ENCODE results near the gene ST6GAL1.

DNA sequence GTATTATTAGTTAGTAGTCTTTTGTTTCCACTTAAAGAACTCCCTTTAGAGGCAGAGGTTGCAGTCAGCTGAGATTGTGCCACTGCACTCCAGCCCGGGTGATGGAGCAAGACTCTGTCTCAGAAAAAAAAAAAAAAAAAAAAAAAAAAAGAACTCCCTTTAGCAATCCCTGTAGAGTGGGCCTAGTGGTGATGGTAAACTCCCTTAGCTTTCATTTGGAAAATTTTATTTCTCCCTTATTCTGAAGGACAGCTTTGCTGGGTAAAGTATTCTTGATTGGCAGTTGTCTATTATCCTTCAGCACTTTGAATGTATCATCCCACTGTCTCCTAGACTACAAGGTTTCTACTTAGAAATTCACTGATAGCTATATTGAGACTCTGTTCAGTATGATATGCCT is 163.0 kb downstream of the ST6GAL1 start:
- TF ChIP-seq MXI1 (IDR thresholded peaks at IDR 0.05; ENCODE audit: low read depth, low read length) = no peak
- TF ChIP-seq, protein P1, sequence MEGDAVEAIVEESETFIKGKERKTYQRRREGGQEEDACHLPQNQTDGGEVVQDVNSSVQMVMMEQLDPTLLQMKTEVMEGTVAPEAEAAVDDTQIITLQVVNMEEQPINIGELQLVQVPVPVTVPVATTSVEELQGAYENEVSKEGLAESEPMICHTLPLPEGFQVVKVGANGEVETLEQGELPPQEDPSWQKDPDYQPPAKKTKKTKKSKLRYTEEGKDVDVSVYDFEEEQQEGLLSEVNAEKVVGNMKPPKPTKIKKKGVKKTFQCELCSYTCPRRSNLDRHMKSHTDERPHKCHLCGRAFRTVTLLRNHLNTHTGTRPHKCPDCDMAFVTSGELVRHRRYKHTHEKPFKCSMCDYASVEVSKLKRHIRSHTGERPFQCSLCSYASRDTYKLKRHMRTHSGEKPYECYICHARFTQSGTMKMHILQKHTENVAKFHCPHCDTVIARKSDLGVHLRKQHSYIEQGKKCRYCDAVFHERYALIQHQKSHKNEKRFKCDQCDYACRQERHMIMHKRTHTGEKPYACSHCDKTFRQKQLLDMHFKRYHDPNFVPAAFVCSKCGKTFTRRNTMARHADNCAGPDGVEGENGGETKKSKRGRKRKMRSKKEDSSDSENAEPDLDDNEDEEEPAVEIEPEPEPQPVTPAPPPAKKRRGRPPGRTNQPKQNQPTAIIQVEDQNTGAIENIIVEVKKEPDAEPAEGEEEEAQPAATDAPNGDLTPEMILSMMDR (IDR thresholded peaks at IDR 0.05 in 2 of 3, conservative IDR thresholded peaks at IDR 0.05 in 1 of 3; ENCODE audit: control insufficient read depth in 2 of 3, extremely low read depth in 1 of 3, insufficient read depth in 1 of 3, low read depth in 3 of 3, low read length in 3 of 3) = no peak
- no peak for TF ChIP-seq STAT3 (IDR thresholded peaks at IDR 0.05; ENCODE audit: low read depth, low read length)
- TF ChIP-seq POLR2AphosphoS5 (IDR thresholded peaks at IDR 0.05; ENCODE audit: low read length) = no peak
- TF ChIP-seq CHD1 (IDR thresholded peaks at IDR 0.05; ENCODE audit: low read depth, low read length) = no peak
- TF ChIP-seq RAD51 (IDR thresholded peaks at IDR 0.05) = no peak
- TF ChIP-seq, protein P2, sequence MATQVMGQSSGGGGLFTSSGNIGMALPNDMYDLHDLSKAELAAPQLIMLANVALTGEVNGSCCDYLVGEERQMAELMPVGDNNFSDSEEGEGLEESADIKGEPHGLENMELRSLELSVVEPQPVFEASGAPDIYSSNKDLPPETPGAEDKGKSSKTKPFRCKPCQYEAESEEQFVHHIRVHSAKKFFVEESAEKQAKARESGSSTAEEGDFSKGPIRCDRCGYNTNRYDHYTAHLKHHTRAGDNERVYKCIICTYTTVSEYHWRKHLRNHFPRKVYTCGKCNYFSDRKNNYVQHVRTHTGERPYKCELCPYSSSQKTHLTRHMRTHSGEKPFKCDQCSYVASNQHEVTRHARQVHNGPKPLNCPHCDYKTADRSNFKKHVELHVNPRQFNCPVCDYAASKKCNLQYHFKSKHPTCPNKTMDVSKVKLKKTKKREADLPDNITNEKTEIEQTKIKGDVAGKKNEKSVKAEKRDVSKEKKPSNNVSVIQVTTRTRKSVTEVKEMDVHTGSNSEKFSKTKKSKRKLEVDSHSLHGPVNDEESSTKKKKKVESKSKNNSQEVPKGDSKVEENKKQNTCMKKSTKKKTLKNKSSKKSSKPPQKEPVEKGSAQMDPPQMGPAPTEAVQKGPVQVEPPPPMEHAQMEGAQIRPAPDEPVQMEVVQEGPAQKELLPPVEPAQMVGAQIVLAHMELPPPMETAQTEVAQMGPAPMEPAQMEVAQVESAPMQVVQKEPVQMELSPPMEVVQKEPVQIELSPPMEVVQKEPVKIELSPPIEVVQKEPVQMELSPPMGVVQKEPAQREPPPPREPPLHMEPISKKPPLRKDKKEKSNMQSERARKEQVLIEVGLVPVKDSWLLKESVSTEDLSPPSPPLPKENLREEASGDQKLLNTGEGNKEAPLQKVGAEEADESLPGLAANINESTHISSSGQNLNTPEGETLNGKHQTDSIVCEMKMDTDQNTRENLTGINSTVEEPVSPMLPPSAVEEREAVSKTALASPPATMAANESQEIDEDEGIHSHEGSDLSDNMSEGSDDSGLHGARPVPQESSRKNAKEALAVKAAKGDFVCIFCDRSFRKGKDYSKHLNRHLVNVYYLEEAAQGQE (IDR thresholded peaks at IDR 0.05; ENCODE audit: low read depth, low read length) = no peak
- TF ChIP-seq, protein P3, sequence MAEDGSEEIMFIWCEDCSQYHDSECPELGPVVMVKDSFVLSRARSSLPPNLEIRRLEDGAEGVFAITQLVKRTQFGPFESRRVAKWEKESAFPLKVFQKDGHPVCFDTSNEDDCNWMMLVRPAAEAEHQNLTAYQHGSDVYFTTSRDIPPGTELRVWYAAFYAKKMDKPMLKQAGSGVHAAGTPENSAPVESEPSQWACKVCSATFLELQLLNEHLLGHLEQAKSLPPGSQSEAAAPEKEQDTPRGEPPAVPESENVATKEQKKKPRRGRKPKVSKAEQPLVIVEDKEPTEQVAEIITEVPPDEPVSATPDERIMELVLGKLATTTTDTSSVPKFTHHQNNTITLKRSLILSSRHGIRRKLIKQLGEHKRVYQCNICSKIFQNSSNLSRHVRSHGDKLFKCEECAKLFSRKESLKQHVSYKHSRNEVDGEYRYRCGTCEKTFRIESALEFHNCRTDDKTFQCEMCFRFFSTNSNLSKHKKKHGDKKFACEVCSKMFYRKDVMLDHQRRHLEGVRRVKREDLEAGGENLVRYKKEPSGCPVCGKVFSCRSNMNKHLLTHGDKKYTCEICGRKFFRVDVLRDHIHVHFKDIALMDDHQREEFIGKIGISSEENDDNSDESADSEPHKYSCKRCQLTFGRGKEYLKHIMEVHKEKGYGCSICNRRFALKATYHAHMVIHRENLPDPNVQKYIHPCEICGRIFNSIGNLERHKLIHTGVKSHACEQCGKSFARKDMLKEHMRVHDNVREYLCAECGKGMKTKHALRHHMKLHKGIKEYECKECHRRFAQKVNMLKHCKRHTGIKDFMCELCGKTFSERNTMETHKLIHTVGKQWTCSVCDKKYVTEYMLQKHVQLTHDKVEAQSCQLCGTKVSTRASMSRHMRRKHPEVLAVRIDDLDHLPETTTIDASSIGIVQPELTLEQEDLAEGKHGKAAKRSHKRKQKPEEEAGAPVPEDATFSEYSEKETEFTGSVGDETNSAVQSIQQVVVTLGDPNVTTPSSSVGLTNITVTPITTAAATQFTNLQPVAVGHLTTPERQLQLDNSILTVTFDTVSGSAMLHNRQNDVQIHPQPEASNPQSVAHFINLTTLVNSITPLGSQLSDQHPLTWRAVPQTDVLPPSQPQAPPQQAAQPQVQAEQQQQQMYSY (CRISPR knock-in tag; IDR thresholded peaks at IDR 0.05) = no peak
- TF ChIP-seq HDAC2 (IDR thresholded peaks at IDR 0.05) = no peak

Measured in GM12878 (cell line).